HG02870 (cell line): ENCODE results near the gene KIAA0319L.
"Not testable (repeated sequence)": the region's sequence is repeated elsewhere in the genome, so short reads cannot be mapped to it uniquely, and the experiment has no call there.

Source experiments
- ATAC-seq: cut with Tn5 transposase; IDR thresholded peaks from one replicate; pipeline ENCODE4 v1.9.1; 2021; ENCODE audit warnings: mild to moderate bottlenecking, moderate library complexity; ENCODE audit not compliant: unreplicated experiment

Gene KIAA0319L

GRCh38 chr1:35557118-35557610, at the start of gene KIAA0319L:
KIAA0319L (minus strand) TSS chr1:35557403; CDS start chr1:35554491, 2,912 bp downstream.
- peak; percentile 76 for ATAC-seq

GRCh38 chr1:35605867-35606182, 48.6 kb upstream of the KIAA0319L start:
- ATAC-seq = no peak

GRCh38 chr1:35605071-35605866, 48.1 kb upstream of the KIAA0319L start:
- ATAC-seq = no peak

- ATAC-seq = no peak
These were observed 46.7 kb upstream of the KIAA0319L start for GRCh38 chr1:35603941-35604340.

- no peak for ATAC-seq
These were observed 46.3 kb upstream of the KIAA0319L start for GRCh38 chr1:35603468-35603867.

- no peak for ATAC-seq
These were observed 43.4 kb upstream of the KIAA0319L start for GRCh38 chr1:35600593-35600992.

GRCh38 chr1:35599411-35599810, 42.2 kb upstream of the KIAA0319L start:
- ATAC-seq = no peak

- ATAC-seq = no peak
These were observed 41.7 kb upstream of the KIAA0319L start for GRCh38 chr1:35598895-35599294.

- no peak for ATAC-seq
These were observed 40.7 kb upstream of the KIAA0319L start for GRCh38 chr1:35597870-35598269.

GRCh38 chr1:35595684-35596083, 38.5 kb upstream of the KIAA0319L start:
- no peak for ATAC-seq

- no peak for ATAC-seq
These were observed 37.0 kb upstream of the KIAA0319L start for GRCh38 chr1:35594005-35594760.

- no peak for ATAC-seq
These were observed 36.0 kb upstream of the KIAA0319L start for GRCh38 chr1:35592991-35593769.

GRCh38 chr1:35591211-35591610, 34.0 kb upstream of the KIAA0319L start:
- ATAC-seq = no peak

- no peak for ATAC-seq
These were observed 33.4 kb upstream of the KIAA0319L start for GRCh38 chr1:35590476-35591040.

- no peak for ATAC-seq
These were observed 32.6 kb upstream of the KIAA0319L start for GRCh38 chr1:35589516-35590427.

- no peak for ATAC-seq
These were observed 31.2 kb upstream of the KIAA0319L start for GRCh38 chr1:35588197-35588910.

GRCh38 chr1:35587736-35588135, 30.5 kb upstream of the KIAA0319L start:
- no peak for ATAC-seq

GRCh38 chr1:35586808-35587207, 29.6 kb upstream of the KIAA0319L start:
- no peak for ATAC-seq

GRCh38 chr1:35585805-35586204, 28.6 kb upstream of the KIAA0319L start:
- not testable (repeated sequence) for ATAC-seq
